CD14-positive monocyte (primary cell): ENCODE results near the gene COTL1. TPM values are rescaled to one million over a fixed set of nuclear protein-coding genes. Genes with fewer than 3 reads are reported as not detected.
A peak's percentile ranks its signal among the peaks of the same experiment; 100 is the strongest.

Source experiments
- DNase-seq, 3 donors: peaks; one replicate each; pipeline ENCODE4 v3.0.0-alpha.2; 2011 to 2022
- H2AFZ ChIP-seq: 2 replicates; pipeline ENCODE4 v1.6.0; 2012; ENCODE audit warnings: mild to moderate bottlenecking, low read depth, low read length, inconsistent platforms; ENCODE audit not compliant: insufficient read depth, poor library complexity, severe bottlenecking
- H3K27ac ChIP-seq, 2 donors: 1 replicate in 1 of 2; 2 replicates in 1 of 2; pipeline ENCODE4 v1.5.1; 2012 to 2013; ENCODE audit warnings: low read length in 2 of 2, control low read depth in 1 of 2, inconsistent platforms in 1 of 2, low read depth in 1 of 2, mild to moderate bottlenecking in 1 of 2
- H3K27me3 ChIP-seq, 2 donors: one replicate each; pipeline versions ENCODE4 v1.6.0 to v1.6.1; 2011 to 2013; ENCODE audit warnings: low read length in 2 of 2; ENCODE audit not compliant: control insufficient read depth in 2 of 2, insufficient read depth in 2 of 2
- H3K36me3 ChIP-seq, 2 donors: replicated peaks in 1 of 2; 1 replicate in 1 of 2; 2 replicates in 1 of 2; pipeline versions ENCODE4 v1.5.1 to v1.6.1; 2012 to 2013; ENCODE audit warnings: low read length in 2 of 2, control low read depth in 1 of 2, inconsistent platforms in 1 of 2, mild to moderate bottlenecking in 1 of 2; ENCODE audit not compliant: insufficient read depth in 2 of 2, control insufficient read depth in 1 of 2
- H3K4me1 ChIP-seq, 2 donors: 1 replicate in 1 of 2; 2 replicates in 1 of 2; pipeline versions ENCODE4 v1.5.1 to v1.6.1; 2012 to 2013; ENCODE audit warnings: low read length in 2 of 2, control low read depth in 1 of 2, inconsistent platforms in 1 of 2, mild to moderate bottlenecking in 1 of 2, moderate library complexity in 1 of 2; ENCODE audit not compliant: insufficient read depth in 2 of 2, control insufficient read depth in 1 of 2
- H3K4me2 ChIP-seq: replicated peaks from 2 replicates; pipeline ENCODE3; 2012; ENCODE audit warnings: low read length, moderate library complexity, mild to moderate bottlenecking; ENCODE audit not compliant: poor library complexity, severe bottlenecking; ENCODE audit errors: extremely low read depth
- H3K4me3 ChIP-seq, 3 experiments: fragments of 200-600 bp in 1 of 3; sonication (generic) in 1 of 3; replicated peaks in 1 of 3; 1 replicate in 2 of 3; 2 replicates in 1 of 3; pipeline ENCODE4 v1.5.1; 2011 to 2013; ENCODE audit warnings: low read length in 3 of 3, mild to moderate bottlenecking in 3 of 3, control low read depth in 2 of 3, low read depth in 2 of 3, inconsistent platforms in 1 of 3, moderate library complexity in 1 of 3
- H3K79me2 ChIP-seq: 2 replicates; pipeline ENCODE4 v1.6.0; 2012; ENCODE audit warnings: mild to moderate bottlenecking, control low read depth, inconsistent platforms, low read length, moderate library complexity; ENCODE audit not compliant: insufficient read depth
- H3K9ac ChIP-seq: 2 replicates; pipeline ENCODE4 v1.6.0; 2017; ENCODE audit warnings: low read length, mild to moderate bottlenecking; ENCODE audit not compliant: insufficient read depth, poor library complexity, severe bottlenecking
- H3K9me3 ChIP-seq, 2 donors: replicated peaks in 1 of 2; 1 replicate in 1 of 2; 2 replicates in 1 of 2; pipeline versions ENCODE4 v1.5.1 to v1.6.1; 2012 to 2013; ENCODE audit warnings: low read length in 2 of 2, control low read depth in 1 of 2; ENCODE audit not compliant: control insufficient read depth in 1 of 2, insufficient read depth in 1 of 2
- H4K20me1 ChIP-seq: 2 replicates; pipeline ENCODE4 v1.6.0; 2012; ENCODE audit warnings: mild to moderate bottlenecking, low read length, control low read depth, moderate library complexity; ENCODE audit not compliant: insufficient read depth
- H3K27ac Mint-ChIP-seq, 7 donors: one replicate each; pipeline ENCODE4 v1.8.0; 2020; ENCODE audit warnings: mild to moderate bottlenecking in 7 of 7, mixed read lengths in 7 of 7, moderate library complexity in 6 of 7, inconsistent platforms in 2 of 7
- H3K27me3 Mint-ChIP-seq, 3 donors: one replicate each; pipeline ENCODE4 v1.8.0; 2021 to 2022; ENCODE audit warnings: low read depth in 3 of 3, mild to moderate bottlenecking in 3 of 3, mixed read lengths in 3 of 3, moderate library complexity in 3 of 3, inconsistent platforms in 1 of 3
- H3K36me3 Mint-ChIP-seq, 2 donors: one replicate each; pipeline ENCODE4 v1.8.0; 2020; ENCODE audit warnings: mixed read lengths in 2 of 2, inconsistent platforms in 1 of 2, mild to moderate bottlenecking in 1 of 2
- H3K4me1 Mint-ChIP-seq: one replicate; pipeline ENCODE4 v1.8.0; 2020; ENCODE audit warnings: mild to moderate bottlenecking, mixed read lengths
- H3K4me3 Mint-ChIP-seq, 2 donors: one replicate each; pipeline ENCODE4 v1.8.0; 2020; ENCODE audit warnings: mild to moderate bottlenecking in 2 of 2, mixed read lengths in 2 of 2, moderate library complexity in 1 of 2
- H3K9me3 Mint-ChIP-seq, 7 donors: one replicate each; pipeline ENCODE4 v1.8.0; 2020 to 2022; ENCODE audit warnings: mixed read lengths in 7 of 7, mild to moderate bottlenecking in 6 of 7, moderate library complexity in 6 of 7, inconsistent platforms in 2 of 7
- WGBS: methylation state at CpG from one replicate; pipeline ENCODE4 v1.1.5; 2013; ENCODE audit warnings: missing lambda C conversion rate; ENCODE audit not compliant: insufficient coverage; 5-methylcytosine and 5-hydroxymethylcytosine counted together
- intact Hi-C, 2 donors: fragments of 100-400 bp; cut with micrococcal nuclease; formaldehyde crosslinking; loops; one replicate each; pipeline versions ENCODE4 v1.15.0 to v1.15.1; 2023
- polyA plus RNA-seq, 3 donors: library from polyadenylated mRNA; depleted of rRNA in 1 of 3; unstranded in 2 of 3; stranded (reverse) in 1 of 3; fragments of 300-500 nt in 2 of 3; fragments of >200 nt in 1 of 3; fragmentation: Illumina TruSeq in 2 of 3; gene quantifications; 1 replicate in 2 of 3; 2 replicates in 1 of 3; pipeline ENCODE4 v1.2.3, GENCODE V29; 2012 to 2021
- TF ChIP-seq, protein P1 (sequence below): fragments of 200-600 bp; IDR thresholded peaks from one replicate; pipeline ENCODE4 v1.8.0; 2022; ENCODE audit warnings: antibody characterized with exemption, mild to moderate bottlenecking

Gene COTL1
- polyA plus RNA-seq, 3 donors = 648 to 1,843 (median 1,643) TPM

DNA sequence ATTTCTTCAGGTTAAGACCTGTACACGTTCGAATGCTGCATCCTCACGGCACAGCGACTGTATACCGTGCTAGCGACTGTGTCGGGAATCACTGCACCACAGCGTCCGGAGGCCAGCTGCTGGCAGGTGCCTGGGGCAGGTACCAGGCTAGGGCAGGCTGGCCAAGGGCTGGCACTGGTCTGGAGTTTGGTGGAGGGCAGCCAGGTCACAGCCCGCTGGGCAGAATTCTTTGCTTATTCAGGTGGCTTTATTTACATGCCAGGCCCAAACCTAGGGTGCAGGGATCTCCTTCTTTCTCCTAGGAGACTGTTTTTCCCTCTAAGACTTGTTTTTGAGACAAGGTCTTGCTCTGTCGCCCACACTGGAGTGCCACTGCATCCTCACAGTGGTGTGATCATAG lies 37.9 kb downstream of the COTL1 start:
- Histone ChIP-seq H2AFZ (no peak overlapping the region), H3K4me3 (no peak overlapping the region), H3K9ac (no peak overlapping the region), H4K20me1 (peaks cover 100% of the 10 kb centered on the region), H3K4me1 (peaks cover 37 to 45% of the 10 kb centered on the region in 2 donors), H3K27ac (peak overlapping the region in 1 of 2 donors; percentile 55), H3K4me2 (no peak overlapping the region), H3K36me3 (peaks cover 53 to 95% of the 10 kb centered on the region in 2 donors), H3K9me3 (no peaks in the 10 kb centered on the region), H3K27me3 (no peaks in the 10 kb centered on the region), H3K79me2 (peaks cover 100% of the 10 kb centered on the region)
- Mint-ChIP-seq H3K36me3 (peaks cover 79 to 96% of the 10 kb centered on the region in 2 donors), H3K4me3 (no peak overlapping the region), H3K27me3 (no peaks in the 10 kb centered on the region), H3K27ac (peak overlapping the region in 4 of 7 donors; percentile 33 to 73 (median 54)), H3K4me1 (peaks cover 52% of the 10 kb centered on the region), H3K9me3 (no peaks in the 10 kb centered on the region)
- TF ChIP-seq, protein P1, sequence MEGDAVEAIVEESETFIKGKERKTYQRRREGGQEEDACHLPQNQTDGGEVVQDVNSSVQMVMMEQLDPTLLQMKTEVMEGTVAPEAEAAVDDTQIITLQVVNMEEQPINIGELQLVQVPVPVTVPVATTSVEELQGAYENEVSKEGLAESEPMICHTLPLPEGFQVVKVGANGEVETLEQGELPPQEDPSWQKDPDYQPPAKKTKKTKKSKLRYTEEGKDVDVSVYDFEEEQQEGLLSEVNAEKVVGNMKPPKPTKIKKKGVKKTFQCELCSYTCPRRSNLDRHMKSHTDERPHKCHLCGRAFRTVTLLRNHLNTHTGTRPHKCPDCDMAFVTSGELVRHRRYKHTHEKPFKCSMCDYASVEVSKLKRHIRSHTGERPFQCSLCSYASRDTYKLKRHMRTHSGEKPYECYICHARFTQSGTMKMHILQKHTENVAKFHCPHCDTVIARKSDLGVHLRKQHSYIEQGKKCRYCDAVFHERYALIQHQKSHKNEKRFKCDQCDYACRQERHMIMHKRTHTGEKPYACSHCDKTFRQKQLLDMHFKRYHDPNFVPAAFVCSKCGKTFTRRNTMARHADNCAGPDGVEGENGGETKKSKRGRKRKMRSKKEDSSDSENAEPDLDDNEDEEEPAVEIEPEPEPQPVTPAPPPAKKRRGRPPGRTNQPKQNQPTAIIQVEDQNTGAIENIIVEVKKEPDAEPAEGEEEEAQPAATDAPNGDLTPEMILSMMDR = no peak
- intact Hi-C loops = loop anchor here in 1 of 2 donors (5.0 kb wide), 2 partner anchors 42 to 68 kb away; no protein-coding TSS in a partner anchor
- 97% methylated on average over 10 of the region's 11 CpGs for WGBS
- no peak for DNase-seq

DNA sequence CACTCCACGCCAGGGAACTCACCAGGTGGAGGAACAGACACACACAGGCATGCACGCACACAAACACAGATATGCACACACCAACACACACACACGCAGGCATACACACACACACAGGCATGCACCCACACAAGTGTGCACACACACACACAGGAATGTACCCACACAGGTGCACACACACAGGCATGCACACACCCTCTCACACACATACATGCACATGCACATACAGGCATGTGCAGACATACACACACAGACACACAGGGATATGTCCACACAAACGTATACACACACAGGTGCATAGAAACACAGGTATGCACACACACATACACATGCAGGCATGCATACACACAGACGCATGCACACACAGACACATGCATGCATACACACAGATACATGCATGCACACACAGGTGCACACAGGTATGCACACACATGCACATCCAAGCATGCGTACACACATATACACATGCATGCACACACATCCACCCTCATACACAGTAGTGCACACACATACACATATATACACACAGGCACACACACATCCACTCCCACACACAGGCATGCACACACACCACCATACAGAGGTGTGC lies 39.2 kb downstream of the COTL1 start:
- DNase-seq = no peak
- peaks cover 78 to 96% of the 10 kb centered on the region in 2 donors for H3K36me3 Mint-ChIP-seq
- peaks cover 55 to 93% of the 10 kb centered on the region in 2 donors for H3K36me3 ChIP-seq
- no peaks in the 10 kb centered on the region for H3K9me3 Mint-ChIP-seq
- H4K20me1 ChIP-seq = peaks cover 100% of the 10 kb centered on the region
- no peak overlapping the region for H3K4me3 ChIP-seq
- TF ChIP-seq, protein P1 = no peak
- WGBS = 96% methylated on average over 6 of the region's 6 CpGs
- no peak overlapping the region for H3K9ac ChIP-seq
- H3K79me2 ChIP-seq = peaks cover 100% of the 10 kb centered on the region
- intact Hi-C loops = loop anchor here in 1 of 2 donors (5.0 kb wide), 1 partner anchor 66 kb away; no protein-coding TSS in a partner anchor
- H3K4me1 ChIP-seq = peaks cover 27 to 37% of the 10 kb centered on the region in 2 donors
- no peaks in the 10 kb centered on the region for H3K27me3 Mint-ChIP-seq
- no peaks in the 10 kb centered on the region for H3K27me3 ChIP-seq
- H3K9me3 ChIP-seq = no peaks in the 10 kb centered on the region
- H3K4me2 ChIP-seq = no peak overlapping the region
- peak overlapping the region in 1 of 7 donors; percentile 37 for H3K27ac Mint-ChIP-seq
- H3K27ac ChIP-seq = peak overlapping the region in 1 of 2 donors; percentile 55
- peaks cover 45% of the 10 kb centered on the region for H3K4me1 Mint-ChIP-seq
- H2AFZ ChIP-seq = no peak overlapping the region
- no peak overlapping the region for H3K4me3 Mint-ChIP-seq
